Uterus (tissue), 2 donors: ENCODE results near the gene CACNB4.

Source experiments
- CTCF ChIP-seq, 4 experiments: fragments of 200-600 bp in 2 of 4; fragments of 450-650 bp in 2 of 4; sonication (generic) in 2 of 4; IDR thresholded peaks; one replicate each; pipeline ENCODE4 v1.5.1; 2016 to 2019; ENCODE audit warnings: antibody characterized with exemption in 4 of 4, mild to moderate bottlenecking in 2 of 4, moderate library complexity in 1 of 4
- POLR2A ChIP-seq, 2 donors: fragments of 450-650 bp; IDR thresholded peaks; one replicate each; pipeline ENCODE4 v1.6.1; 2016; ENCODE audit warnings: antibody characterized with exemption in 2 of 2, mild to moderate bottlenecking in 1 of 2, moderate library complexity in 1 of 2

DNA sequence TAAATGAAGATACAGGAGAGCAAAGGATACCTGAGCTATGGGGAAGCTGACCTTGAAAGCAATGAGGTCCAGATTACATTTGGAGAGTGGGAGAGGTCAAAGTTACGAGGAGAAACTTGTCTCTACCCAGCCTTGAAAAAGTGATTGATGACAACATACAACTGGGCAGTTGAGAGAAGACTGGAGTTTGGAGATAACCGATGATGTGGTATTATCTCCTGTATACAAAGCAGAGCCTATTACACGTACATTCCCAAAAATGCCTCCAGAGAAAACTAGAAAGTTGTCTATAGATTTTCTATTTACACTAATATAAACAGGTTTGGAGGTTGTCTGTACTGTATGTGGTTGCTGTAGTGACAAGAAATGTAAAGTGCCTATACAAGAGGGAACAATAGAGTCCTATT lies 299.0 kb downstream of the CACNB4 start:
- TF ChIP-seq POLR2A (IDR thresholded peaks at IDR 0.05) (no peak), CTCF (IDR thresholded peaks at IDR 0.05) (no peak)
